NB4 (cell line): ENCODE data around the gene LPXN.

Experiments
- DNase-seq: peaks from one replicate; pipeline ENCODE4 v3.0.0; 2010; ENCODE audit warnings: low read depth
- H3K4me3 ChIP-seq: one replicate; pipeline ENCODE4 v1.5.1; 2011; ENCODE audit warnings: mild to moderate bottlenecking, low read depth, low read length, moderate library complexity
- MYC ChIP-seq: IDR thresholded peaks from 2 replicates; pipeline ENCODE4 v1.6.1; 2011; ENCODE audit warnings: low read depth, low read length
- POLR2A ChIP-seq: IDR thresholded peaks from 2 replicates; pipeline ENCODE4 v1.6.1; 2011; ENCODE audit warnings: mild to moderate bottlenecking; ENCODE audit not compliant: insufficient read length; ENCODE audit errors: extremely low read depth
- TF ChIP-seq, protein P1 (sequence below): IDR thresholded peaks from 2 replicates; pipeline ENCODE4 v1.6.1; 2011; ENCODE audit warnings: low read depth, low read length
- TF ChIP-seq, protein P2 (sequence below): IDR thresholded peaks from one replicate; pipeline ENCODE4 v1.5.1; 2012; ENCODE audit warnings: low read depth, low read length

LPXN gene

DNA sequence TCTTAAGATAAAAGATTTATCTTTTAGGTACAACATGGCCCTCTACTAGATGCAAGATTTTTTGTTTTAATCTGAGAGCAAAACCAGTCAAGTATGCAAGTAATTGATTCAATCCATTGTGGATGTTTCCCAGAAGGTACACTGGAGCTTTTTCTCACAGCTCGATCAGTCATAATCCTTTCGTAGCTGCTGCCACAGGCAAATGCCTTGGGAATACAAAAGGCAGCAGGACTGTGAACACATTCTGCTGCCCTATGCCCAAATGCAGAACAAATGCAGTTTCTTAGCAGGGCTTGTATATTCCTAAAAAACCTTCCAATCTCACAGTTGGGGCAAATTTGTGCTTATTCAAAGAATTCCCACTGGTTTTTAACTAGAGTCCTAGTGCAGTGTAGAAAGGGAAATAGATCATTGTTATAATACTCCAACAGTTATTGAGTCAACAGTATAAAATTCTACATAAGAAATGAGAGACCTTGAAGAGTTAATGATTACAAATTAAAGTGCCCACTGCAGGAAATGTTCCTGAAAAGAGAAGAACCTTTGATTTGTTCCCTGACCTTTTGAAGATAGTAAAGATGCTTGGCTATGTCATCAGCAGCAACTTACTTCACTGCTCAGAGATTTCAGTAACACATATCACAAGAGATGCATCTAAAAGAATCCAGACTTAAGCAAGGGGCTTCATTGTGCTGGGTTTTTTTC, 14.1 kb downstream of the LPXN start:
- TF ChIP-seq MYC (no peak), POLR2A (no peak)
- TF ChIP-seq, protein P1, sequence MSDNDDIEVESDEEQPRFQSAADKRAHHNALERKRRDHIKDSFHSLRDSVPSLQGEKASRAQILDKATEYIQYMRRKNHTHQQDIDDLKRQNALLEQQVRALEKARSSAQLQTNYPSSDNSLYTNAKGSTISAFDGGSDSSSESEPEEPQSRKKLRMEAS, result no peak
- TF ChIP-seq, protein P2, sequence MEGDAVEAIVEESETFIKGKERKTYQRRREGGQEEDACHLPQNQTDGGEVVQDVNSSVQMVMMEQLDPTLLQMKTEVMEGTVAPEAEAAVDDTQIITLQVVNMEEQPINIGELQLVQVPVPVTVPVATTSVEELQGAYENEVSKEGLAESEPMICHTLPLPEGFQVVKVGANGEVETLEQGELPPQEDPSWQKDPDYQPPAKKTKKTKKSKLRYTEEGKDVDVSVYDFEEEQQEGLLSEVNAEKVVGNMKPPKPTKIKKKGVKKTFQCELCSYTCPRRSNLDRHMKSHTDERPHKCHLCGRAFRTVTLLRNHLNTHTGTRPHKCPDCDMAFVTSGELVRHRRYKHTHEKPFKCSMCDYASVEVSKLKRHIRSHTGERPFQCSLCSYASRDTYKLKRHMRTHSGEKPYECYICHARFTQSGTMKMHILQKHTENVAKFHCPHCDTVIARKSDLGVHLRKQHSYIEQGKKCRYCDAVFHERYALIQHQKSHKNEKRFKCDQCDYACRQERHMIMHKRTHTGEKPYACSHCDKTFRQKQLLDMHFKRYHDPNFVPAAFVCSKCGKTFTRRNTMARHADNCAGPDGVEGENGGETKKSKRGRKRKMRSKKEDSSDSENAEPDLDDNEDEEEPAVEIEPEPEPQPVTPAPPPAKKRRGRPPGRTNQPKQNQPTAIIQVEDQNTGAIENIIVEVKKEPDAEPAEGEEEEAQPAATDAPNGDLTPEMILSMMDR, result no peak
- no peak overlapping the region for H3K4me3 ChIP-seq
- no peak for DNase-seq

DNA sequence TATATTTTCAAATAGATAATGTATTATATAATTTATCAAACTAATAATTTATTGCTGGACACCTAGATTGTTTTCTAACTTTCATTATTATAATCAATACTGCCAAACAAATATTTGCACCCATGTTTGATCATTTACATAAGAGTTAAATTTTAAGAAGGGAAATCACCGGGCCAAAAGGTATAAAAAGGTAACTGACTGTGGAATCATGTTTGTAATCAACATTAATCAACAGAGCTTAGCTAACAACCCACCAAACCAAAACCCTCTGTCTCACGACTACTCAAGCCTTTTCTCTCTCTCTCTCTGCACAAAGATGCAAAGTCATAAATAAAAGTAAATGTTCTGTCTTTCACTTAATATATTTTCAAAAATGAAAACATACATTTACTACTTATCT, 14.8 kb downstream of the LPXN start:
- no peak overlapping the region for H3K4me3 ChIP-seq
- TF ChIP-seq POLR2A, result no peak
- TF ChIP-seq, protein P2, result no peak
- TF ChIP-seq, protein P1, result no peak
- TF ChIP-seq MYC, result no peak
- no peak for DNase-seq

DNA sequence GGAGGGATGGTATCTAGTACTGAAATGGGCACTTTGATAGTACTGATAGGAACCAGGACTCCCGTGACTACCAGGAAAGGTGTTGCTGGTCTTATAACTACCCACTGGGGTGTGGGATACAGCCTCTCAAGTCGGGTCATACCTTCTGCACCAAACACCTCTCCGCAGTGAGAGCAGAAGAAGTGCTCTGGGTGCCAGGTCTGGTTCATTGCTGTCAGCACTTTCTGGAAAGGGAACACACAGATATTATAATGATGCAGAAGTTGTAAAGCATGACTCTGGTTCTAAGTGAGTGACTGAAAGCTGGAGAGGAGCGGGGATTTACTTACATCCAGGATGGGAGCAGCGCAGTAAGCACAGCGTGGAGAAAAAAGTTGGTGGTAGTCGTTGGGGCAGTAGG, 26.0 kb downstream of the LPXN start:
- H3K4me3 ChIP-seq, result no peak overlapping the region
- no peak for DNase-seq
- TF ChIP-seq MYC, result no peak
- TF ChIP-seq POLR2A, result no peak
- TF ChIP-seq, protein P1, result no peak
- TF ChIP-seq, protein P2, result no peak

- no peak overlapping the region for H3K4me3 ChIP-seq
- no peak for DNase-seq
- TF ChIP-seq, protein P2, result no peak
- TF ChIP-seq MYC (no peak), POLR2A (no peak)
- TF ChIP-seq, protein P1, result no peak
Measured at GRCh38 chr11:58546841-58547240, 28.8 kb downstream of the LPXN start.

- TF ChIP-seq, protein P1, result no peak
- TF ChIP-seq POLR2A (no peak), MYC (no peak)
- TF ChIP-seq, protein P2, result no peak
- no peak overlapping the region for H3K4me3 ChIP-seq
- DNase-seq, result no peak
Measured at GRCh38 chr11:58531865-58532341, 43.8 kb downstream of the LPXN start.
